ENCODE measurements around the gene ATG9B. TPM values are rescaled to one million over a fixed set of nuclear protein-coding genes. Genes with fewer than 3 reads are reported as not detected.

The ATG9B gene
- total and polyA plus RNA-seq, 2 donors (not counting 1 experiment from before 2014, with no cell fraction given): under 0.01 to 0.03 TPM

DNA sequence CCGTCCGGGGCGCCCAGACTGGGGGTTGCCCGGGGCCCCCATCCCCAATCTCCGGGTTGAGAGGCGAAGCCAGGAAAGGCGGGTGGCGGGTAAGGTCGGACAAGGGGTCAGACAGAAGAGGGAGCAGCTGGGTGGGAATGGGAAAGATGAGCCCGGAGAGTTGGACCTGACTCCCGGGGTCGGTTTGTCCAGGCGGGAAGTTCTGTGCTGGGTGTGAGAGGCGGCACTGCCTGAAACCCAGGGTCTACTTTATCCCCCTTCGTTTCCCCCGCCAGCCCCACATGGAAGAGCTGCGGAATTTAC is 35.8 kb upstream of the ATG9B start:
- H3K9me3 ChIP-seq (ENCODE audit: control insufficient read depth, insufficient read depth, low read depth, low read length): no peaks in the 10 kb centered on the region
- peak overlapping the region; percentile 93 for H3K27ac ChIP-seq (ENCODE audit: insufficient read depth, low read length)
- no peaks in the 10 kb centered on the region for H4K20me1 ChIP-seq (ENCODE audit: control insufficient read depth, extremely low read depth, insufficient read depth, low read length)
- no peak overlapping the region for H2AFZ ChIP-seq (ENCODE audit: low read length)
- peaks cover 9% of the 10 kb centered on the region for H3K36me3 ChIP-seq (ENCODE audit: control insufficient read depth, insufficient read depth, low read length)
- TF ChIP-seq, protein P1, sequence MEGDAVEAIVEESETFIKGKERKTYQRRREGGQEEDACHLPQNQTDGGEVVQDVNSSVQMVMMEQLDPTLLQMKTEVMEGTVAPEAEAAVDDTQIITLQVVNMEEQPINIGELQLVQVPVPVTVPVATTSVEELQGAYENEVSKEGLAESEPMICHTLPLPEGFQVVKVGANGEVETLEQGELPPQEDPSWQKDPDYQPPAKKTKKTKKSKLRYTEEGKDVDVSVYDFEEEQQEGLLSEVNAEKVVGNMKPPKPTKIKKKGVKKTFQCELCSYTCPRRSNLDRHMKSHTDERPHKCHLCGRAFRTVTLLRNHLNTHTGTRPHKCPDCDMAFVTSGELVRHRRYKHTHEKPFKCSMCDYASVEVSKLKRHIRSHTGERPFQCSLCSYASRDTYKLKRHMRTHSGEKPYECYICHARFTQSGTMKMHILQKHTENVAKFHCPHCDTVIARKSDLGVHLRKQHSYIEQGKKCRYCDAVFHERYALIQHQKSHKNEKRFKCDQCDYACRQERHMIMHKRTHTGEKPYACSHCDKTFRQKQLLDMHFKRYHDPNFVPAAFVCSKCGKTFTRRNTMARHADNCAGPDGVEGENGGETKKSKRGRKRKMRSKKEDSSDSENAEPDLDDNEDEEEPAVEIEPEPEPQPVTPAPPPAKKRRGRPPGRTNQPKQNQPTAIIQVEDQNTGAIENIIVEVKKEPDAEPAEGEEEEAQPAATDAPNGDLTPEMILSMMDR (conservative IDR thresholded peaks at IDR 0.05 in 1 of 2, IDR thresholded peaks at IDR 0.05 in 1 of 2; ENCODE audit: low read depth in 1 of 2, low read length in 2 of 2): no peak
- TF ChIP-seq EZH2 (IDR thresholded peaks at IDR 0.05; ENCODE audit: low read length, missing control alignments): no peak
- peak overlapping the region; percentile 80 to 89 (median 81) for H3K4me3 ChIP-seq (replicated peaks in 1 of 4; ENCODE audit: control extremely low read depth in 1 of 4, insufficient read depth in 1 of 4, low read depth in 3 of 4, low read length in 4 of 4)
- H3K79me2 ChIP-seq (ENCODE audit: control insufficient read depth, insufficient read depth, low read length): peaks cover 33% of the 10 kb centered on the region
- H3K4me2 ChIP-seq (ENCODE audit: extremely low read depth, insufficient read depth, low read length): peak overlapping the region; percentile 93
- H3K27me3 ChIP-seq (ENCODE audit: control insufficient read depth, insufficient read depth, low read length): no peaks in the 10 kb centered on the region
- DNase-seq (ENCODE audit: low read depth in 2 of 2): no peak
- H3K9ac ChIP-seq (ENCODE audit: insufficient read depth, low read length): peak overlapping the region; percentile 74
- H3K4me1 ChIP-seq (ENCODE audit: control insufficient read depth, extremely low read depth, insufficient read depth, low read length): peaks cover 23% of the 10 kb centered on the region

DNA sequence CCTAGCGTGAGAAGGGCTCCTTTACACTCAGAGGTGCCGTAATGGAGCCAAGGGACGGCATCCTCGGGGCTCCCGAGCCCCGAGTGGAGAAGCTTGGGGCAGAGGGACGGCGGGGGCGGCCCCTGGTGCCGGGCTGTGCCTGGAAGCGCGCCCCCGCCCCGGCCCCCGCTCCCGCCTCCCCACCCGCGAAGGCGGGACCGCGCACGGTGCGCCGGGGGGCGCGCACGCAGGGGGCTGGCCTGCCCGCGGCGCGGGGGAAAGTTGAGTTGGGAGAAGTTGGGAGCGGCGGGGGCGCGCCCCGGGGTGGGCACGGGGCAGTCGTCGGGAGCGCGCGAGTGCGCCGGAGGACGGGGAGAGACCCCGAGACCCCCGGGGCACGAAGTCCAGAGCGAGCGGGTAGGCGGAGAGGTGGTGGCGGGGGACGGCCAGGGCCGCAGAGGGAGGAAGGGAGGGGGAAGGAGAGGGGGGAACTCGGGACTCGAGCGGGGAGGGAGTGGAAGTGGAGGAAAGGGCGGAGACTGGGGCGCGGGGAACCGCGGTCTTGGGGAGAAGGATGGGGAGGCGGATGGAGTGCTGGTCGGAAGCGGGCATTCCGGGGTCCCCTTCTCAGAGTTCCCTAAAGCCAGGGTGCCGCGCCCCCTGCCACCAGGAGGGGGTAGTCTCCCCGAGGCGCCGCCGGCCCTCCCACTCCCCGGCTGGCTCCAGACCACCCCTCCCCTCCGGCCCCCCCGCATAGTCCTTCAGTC is 35.2 kb upstream of the ATG9B start, which contains the start of gene SLC4A2:
Gene SLC4A2, plus strand, starts transcription at position 223 of the 746 bp plus-strand sequence. CDS start 2,399 bp downstream, outside the sequence.
- Histone ChIP-seq H3K9me3 (ENCODE audit: control insufficient read depth, insufficient read depth, low read depth, low read length) (no peaks in the 10 kb centered on the region), H3K4me1 (ENCODE audit: control insufficient read depth, extremely low read depth, insufficient read depth, low read length) (peaks cover 23% of the 10 kb centered on the region)
- TF ChIP-seq, protein P1 (conservative IDR thresholded peaks at IDR 0.05 in 1 of 2, IDR thresholded peaks at IDR 0.05 in 1 of 2; ENCODE audit: low read depth in 1 of 2, low read length in 2 of 2): peak; percentile 9 to 43
- no peak for TF ChIP-seq EZH2 (IDR thresholded peaks at IDR 0.05; ENCODE audit: low read length, missing control alignments)

DNA sequence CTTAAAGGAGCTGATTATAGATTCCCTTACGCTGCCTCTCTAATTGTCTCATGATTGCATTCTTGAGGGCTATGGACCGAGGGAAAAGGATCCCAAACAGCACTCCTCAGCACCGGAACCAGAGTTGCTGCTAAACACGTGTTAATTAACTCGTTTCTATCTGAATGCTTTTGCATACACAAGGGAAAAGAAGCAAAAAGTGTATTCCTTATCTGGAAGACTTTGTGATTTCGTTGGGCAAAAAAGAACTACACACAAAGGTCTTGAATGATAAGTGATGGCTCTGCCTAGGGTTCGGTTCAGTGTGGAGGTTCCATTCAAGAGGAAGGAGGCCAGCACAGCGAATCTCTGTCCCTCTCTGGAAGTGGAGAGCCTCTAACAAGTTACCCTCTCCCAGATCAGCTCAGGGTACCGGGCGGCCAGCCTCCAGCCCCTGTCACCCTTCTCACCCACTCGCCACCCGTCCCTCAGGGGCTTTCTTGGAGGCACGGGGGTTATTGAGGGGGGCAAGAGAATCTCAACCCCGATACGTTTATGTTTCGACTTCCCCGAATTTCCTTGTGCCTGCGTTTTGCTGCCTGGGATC is 34.6 kb upstream of the ATG9B start:
- Histone ChIP-seq H3K27me3 (ENCODE audit: control insufficient read depth, insufficient read depth, low read length) (no peaks in the 10 kb centered on the region), H3K9me3 (ENCODE audit: control insufficient read depth, insufficient read depth, low read depth, low read length) (no peaks in the 10 kb centered on the region), H3K4me3 (replicated peaks in 1 of 4; ENCODE audit: control extremely low read depth in 1 of 4, insufficient read depth in 1 of 4, low read depth in 3 of 4, low read length in 4 of 4) (peak overlapping the region; percentile 55 to 89 (median 81)), H3K36me3 (ENCODE audit: control insufficient read depth, insufficient read depth, low read length) (peaks cover 1% of the 10 kb centered on the region), H3K9ac (ENCODE audit: insufficient read depth, low read length) (peak overlapping the region; percentile 74), H3K4me1 (ENCODE audit: control insufficient read depth, extremely low read depth, insufficient read depth, low read length) (peaks cover 23% of the 10 kb centered on the region), H2AFZ (ENCODE audit: low read length) (no peak overlapping the region), H3K27ac (ENCODE audit: insufficient read depth, low read length) (peak overlapping the region; percentile 93), H3K4me2 (ENCODE audit: extremely low read depth, insufficient read depth, low read length) (peak overlapping the region; percentile 71), H3K79me2 (ENCODE audit: control insufficient read depth, insufficient read depth, low read length) (peaks cover 33% of the 10 kb centered on the region), H4K20me1 (ENCODE audit: control insufficient read depth, extremely low read depth, insufficient read depth, low read length) (no peaks in the 10 kb centered on the region)
- no peak for TF ChIP-seq EZH2 (IDR thresholded peaks at IDR 0.05; ENCODE audit: low read length, missing control alignments)
- peak in 1 of 2 donors; percentile 58 for DNase-seq (ENCODE audit: low read depth in 2 of 2)

More for the DNA sequence above, 35.2 kb upstream of the ATG9B start, which contains the start of gene SLC4A2:
- no peaks in the 10 kb centered on the region for H4K20me1 ChIP-seq (ENCODE audit: control insufficient read depth, extremely low read depth, insufficient read depth, low read length)
- peak within 1 kb of the TSS; percentile 15 for H2AFZ ChIP-seq (ENCODE audit: low read length)
- peak within 1 kb of the TSS; percentile 74 for H3K9ac ChIP-seq (ENCODE audit: insufficient read depth, low read length)
- H3K4me2 ChIP-seq (ENCODE audit: extremely low read depth, insufficient read depth, low read length): peak within 1 kb of the TSS; percentile 93
- peaks cover 33% of the 10 kb centered on the region for H3K79me2 ChIP-seq (ENCODE audit: control insufficient read depth, insufficient read depth, low read length)
- peak within 1 kb of the TSS; percentile 80 to 89 (median 81) for H3K4me3 ChIP-seq (replicated peaks in 1 of 4; ENCODE audit: control extremely low read depth in 1 of 4, insufficient read depth in 1 of 4, low read depth in 3 of 4, low read length in 4 of 4)
- peak; percentile 64 to 71 for DNase-seq (ENCODE audit: low read depth in 2 of 2)
- peak within 1 kb of the TSS; percentile 93 for H3K27ac ChIP-seq (ENCODE audit: insufficient read depth, low read length)
- peaks cover 3% of the 10 kb centered on the region for H3K36me3 ChIP-seq (ENCODE audit: control insufficient read depth, insufficient read depth, low read length)
- no peaks in the 10 kb centered on the region for H3K27me3 ChIP-seq (ENCODE audit: control insufficient read depth, insufficient read depth, low read length)

Measured in fibroblast of lung (primary cell).